NCI-H82 (cell line): ENCODE data around the gene CCDC174.

Experiments
- DNase-seq: peaks from one replicate; lab custom pipeline; 2025; lab: John Stamatoyannopoulos, UW

The CCDC174 gene

DNA sequence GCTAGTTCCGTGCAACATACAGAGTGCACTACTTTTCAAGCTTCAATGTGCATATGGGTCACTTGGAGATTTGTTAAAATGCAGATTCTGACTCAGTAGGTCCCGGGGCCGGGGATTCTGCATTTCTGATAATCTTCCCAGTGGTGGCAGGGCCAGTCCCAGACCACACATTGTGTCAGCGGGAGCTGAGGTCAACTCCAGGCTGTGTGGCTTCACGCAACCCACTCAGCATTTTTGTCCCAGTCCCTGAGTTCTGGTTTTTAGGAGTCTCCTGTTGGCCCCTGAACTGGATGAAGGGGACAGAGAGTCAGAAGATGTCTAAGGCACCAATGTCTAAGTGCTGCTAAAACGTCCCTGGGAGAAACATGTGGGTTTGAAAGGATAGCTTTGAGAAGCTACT is 26.1 kb upstream of the CCDC174 start:
- DNase-seq, result no peak

- no peak for DNase-seq
These were observed 23.7 kb upstream of the CCDC174 start for GRCh38 chr3:14627815-14628214.

- peak; percentile 7 for DNase-seq
These were observed 23.2 kb upstream of the CCDC174 start for GRCh38 chr3:14628406-14628805.

DNA sequence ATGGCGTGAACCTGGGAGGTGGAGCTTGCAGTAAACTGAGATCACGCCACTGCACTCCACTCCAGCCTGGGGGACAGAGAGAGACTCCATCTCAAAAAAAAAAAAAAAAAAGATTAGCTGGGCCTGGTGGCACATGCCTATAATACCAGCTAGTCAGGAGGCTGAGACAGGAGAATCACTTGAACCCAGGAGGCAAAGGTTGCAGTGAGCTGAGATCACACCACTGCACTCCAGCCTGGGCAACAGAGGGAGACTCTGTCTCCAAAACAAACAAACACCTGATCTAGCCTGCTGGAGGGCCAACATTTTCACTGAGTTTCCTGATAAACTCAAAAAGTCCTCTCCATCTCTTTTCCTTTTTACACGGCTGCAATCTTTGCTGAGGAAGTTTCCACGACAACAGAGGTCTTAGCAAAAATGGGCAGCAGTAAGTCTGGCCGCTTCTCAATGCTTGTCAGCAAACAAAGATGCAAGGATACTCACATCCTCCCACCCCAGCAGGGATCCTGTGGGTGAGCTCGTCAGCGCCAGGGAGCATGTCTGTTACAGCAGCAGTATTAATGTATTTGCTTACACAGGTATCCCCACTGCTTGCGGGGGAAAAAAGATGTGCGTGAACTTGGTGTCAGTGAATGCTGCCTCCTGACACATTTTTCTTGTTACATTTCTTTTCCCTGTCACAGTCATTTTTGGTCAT is 21.0 kb upstream of the CCDC174 start:
- no peak for DNase-seq

DNA sequence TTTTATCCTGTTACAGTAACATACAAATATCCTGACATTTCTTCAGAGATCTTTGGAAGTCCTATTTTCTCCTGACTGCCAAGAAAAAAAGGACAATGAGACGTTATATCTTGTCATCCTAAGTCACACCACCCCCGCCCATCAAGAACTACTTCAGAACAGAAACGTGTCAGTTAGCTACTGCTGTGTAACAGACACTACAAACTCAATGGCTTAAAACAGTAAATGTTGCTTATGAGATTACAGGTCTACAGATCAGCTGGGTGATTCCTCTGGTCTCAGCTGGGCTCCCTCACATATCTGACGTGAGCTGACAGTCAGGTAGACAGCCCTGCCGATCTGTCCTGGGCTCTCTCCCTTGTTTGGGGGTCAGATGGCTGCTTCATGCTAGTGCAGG is 20.5 kb upstream of the CCDC174 start:
- no peak for DNase-seq

DNA sequence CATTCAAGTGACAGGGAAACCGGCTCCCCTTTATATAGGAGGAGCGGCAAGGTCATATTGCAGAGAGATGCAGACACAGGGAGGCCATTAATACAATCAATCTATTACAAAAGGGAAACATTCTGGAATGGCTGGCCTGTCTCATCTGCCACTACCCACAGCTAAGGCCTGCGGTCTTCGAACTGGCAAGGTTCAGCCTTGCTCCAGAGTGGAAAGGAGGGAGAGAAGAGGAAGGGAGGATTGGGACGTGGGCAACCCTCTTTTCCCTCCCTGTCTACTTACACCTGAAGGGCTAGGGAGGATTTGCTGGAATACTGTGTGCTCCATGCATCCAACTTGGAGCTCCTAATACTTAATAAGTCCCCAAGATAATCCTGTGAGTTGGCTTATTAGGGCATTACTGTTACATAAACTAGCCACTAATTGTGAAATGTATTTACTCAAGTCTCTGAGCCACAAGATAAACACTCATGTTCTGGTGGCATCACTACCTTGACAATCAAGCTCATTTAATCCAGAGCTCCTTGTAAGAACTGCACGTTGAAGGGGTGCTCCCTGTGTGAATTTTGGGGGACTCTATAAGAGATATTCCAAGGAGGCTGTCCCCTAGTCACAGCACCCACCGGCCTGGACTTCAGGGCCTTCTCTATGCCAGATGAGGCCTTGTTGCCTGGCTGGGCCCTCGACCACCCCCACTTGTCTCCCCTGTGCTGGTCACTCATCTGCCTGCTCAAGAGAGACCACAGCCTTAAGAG is 19.7 kb upstream of the CCDC174 start:
- DNase-seq, result peak; percentile 92

- no peak for DNase-seq
These were observed 19.1 kb upstream of the CCDC174 start for GRCh38 chr3:14632442-14632930.

GRCh38 chr3:14633417-14633816 is 18.1 kb upstream of the CCDC174 start:
- no peak for DNase-seq

- peak; percentile 64 for DNase-seq
These were observed 17.6 kb upstream of the CCDC174 start for GRCh38 chr3:14633819-14634424.

GRCh38 chr3:14634763-14635400 is 16.7 kb upstream of the CCDC174 start:
- DNase-seq, result no peak

GRCh38 chr3:14636496-14637087 is 15.0 kb upstream of the CCDC174 start:
- no peak for DNase-seq

GRCh38 chr3:14640157-14640562 is 11.4 kb upstream of the CCDC174 start:
- no peak for DNase-seq

GRCh38 chr3:14640734-14641133 is 10.8 kb upstream of the CCDC174 start:
- no peak for DNase-seq

- DNase-seq, result no peak
These were observed 10.2 kb upstream of the CCDC174 start for GRCh38 chr3:14641346-14641745.

GRCh38 chr3:14645453-14645852 is 6.1 kb upstream of the CCDC174 start:
- no peak for DNase-seq

DNA sequence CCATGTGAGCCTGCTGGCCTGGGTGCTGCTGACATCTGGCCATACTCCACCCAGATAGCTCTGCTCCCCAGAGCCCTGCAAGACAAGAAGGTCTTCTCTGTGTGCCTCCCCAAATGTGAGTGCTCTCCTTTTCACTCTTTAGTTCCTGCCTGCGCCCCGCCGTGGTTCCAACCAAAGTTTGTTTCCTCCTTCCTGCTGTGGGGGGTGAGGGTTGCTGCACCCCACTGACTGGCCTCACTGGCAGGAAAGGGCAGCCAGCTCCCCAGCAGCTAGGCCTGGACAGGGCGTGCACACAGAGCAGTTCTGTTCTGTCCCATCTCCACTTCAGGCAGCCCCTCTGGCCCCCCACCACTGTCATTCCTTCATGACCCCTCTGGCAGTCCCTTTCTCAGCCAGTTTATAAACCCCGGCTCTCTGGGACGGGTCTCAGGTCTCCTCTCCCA is 5.4 kb upstream of the CCDC174 start:
- DNase-seq, result no peak

DNA sequence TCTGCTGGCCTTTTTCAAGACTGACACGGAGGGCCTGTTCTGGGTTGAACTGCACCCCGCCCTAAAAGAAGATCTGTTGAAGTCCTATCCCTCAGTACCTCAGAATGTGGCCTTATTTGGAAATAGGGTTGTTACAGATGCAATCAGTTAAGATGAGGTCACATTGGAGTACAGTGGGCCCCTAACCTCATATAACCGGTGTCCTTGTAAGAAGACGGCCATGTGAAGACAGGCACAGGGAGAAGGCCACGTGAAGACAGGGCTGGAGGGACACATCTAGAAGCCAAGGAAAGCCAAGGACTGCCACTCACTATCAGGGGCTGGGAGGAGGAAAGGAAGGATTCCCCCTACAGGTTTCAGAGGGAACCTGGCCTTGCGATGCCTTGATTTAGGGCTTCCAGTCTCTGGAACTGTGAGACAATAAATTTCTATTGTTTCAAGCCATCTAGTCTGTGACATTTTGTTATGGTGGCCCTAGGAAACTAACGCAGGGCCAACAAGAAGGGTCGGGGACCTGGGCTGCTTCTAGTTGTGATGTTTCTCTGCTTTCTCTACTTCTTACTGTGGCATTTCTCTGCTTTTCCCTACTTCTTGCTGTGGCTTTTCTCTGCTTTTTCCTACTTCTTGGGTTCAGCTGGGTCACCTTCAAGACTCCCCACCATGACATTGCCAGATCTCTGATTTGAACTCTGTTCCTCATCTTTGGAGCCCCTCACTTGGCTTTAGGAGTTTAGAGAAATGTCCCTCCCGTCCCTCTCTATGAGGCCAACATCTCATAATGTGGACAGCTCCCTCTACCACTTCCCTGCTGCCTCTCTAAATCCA is 4.8 kb upstream of the CCDC174 start:
- peak; percentile 5 for DNase-seq

- peak; percentile 68 for DNase-seq
These were observed 3.3 kb upstream of the CCDC174 start for GRCh38 chr3:14647976-14648955.

DNA sequence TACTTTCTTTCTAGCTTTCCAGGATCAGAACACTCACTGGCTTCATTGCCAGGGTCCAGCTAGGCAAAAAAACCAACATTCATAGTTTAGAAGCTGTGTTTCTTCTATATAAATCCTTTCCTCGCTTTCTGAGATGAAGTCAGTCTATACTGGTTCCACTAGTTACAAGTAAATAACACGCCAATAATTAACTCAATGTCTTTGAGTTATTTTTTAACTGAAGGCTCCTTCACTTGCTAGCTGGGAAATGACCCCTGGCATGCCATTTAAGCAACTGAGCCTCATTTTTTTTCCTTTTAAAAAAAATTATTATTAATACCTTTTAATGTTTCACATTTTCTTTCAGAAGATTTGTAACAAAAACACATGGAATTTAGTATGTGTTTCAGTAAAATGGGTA is 2.1 kb upstream of the CCDC174 start:
- no peak for DNase-seq

GRCh38 chr3:14650193-14650592 is 1.4 kb upstream of the CCDC174 start:
- DNase-seq, result no peak
